Retinal pigment epithelial cell (primary cell): ENCODE results near the gene BRD8.
A peak's percentile ranks its signal among the peaks of the same experiment; 100 is the strongest.

Experiments
- DNase-seq: peaks from one replicate; pipeline ENCODE4 v3.0.0-alpha.2; 2010; ENCODE audit warnings: low read depth
- H3K4me3 ChIP-seq: 2 replicates; pipeline ENCODE4 v1.5.1; 2011; ENCODE audit warnings: mild to moderate bottlenecking, low read length, control low read depth, moderate library complexity
- CTCF ChIP-seq: conservative IDR thresholded peaks from 2 replicates; pipeline ENCODE4 v1.5.1; 2011; ENCODE audit warnings: low read depth, low read length, control low read depth, inconsistent platforms

Gene BRD8

DNA sequence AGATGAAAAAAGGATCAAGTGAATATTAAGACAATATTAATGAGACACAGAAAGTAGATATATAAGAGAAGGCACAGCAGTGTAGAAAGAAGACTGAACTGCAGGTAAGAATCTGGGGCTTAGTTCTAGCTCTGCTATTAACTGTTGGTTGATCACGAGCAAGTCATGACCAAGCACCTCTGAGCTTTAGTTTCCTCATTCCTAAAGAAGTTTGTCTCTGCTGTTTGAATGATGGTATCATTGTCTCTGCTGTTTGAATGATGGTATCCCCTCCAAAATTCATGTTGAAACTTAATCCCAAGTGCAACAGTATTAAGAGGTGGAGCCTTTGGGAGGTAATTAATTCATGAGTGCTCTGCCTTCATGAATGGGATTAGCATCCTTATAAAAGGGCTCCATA lies 36.7 kb downstream of the BRD8 start:
- no peak for DNase-seq
- no peak overlapping the region for H3K4me3 ChIP-seq
- no peak for TF ChIP-seq CTCF

- no peak for DNase-seq
- no peak for TF ChIP-seq CTCF
- H3K4me3 ChIP-seq: no peak overlapping the region
Measured at GRCh38 chr5:138140268-138140667, 38.2 kb downstream of the BRD8 start.

DNA sequence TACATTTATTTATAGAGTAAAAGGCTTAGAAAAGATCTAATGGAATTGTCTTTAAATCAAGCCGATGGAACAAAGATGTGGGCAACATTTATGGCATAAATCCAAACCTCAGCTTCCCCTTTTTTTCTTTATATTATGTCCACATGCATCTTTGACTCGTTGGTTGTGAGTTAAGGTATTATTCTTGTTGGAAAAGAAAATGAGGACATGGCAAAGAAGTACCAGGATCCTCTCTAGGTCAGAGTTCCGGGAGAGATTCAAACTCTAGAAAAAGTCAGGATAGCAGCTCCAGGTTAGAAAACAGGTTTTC lies 38.7 kb downstream of the BRD8 start:
- no peak for TF ChIP-seq CTCF
- no peak for DNase-seq
- peak overlapping the region; percentile 84 for H3K4me3 ChIP-seq

DNA sequence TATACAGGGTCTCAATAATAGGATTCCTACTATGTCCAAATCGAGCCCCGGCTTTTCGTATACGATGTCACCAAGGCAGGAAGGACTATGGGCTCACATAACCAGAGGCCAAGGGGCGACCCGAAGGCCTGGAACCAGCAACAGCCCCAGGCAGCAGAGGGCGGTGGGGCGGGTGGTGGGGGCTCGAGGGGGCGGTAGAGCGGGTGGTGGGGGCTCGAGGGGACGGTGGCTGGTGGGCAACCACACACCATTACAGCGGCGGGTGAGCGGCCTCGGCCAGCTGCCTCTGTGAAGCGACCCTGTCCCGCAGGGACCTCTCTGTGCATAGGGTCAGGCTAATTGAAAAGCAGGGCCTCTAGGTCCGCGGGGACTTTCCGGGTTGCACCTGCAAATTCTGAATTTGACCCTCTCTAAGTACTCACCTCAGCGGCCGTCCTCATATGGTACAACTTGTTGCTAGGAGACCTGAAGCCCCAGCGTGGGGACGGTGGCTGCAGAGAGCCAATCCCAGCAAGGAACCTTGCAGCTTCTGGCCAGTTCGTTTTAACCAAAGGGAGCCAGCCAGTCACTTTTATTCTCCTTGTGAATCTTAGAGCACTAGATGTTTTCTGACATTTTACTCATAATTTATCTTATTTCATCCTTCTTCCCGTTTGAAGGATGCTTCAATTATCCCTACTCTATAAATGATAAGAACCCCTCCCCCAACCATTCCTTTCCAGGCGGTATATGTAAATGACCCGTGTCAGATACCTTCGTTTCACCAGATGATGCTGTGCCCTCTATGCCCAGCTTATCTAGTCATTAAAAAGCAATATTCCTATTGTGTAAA lies 39.3 kb downstream of the BRD8 start, which contains the start of gene NME5:
NME5 (minus strand) TSS at position 480 of the 832 bp plus-strand sequence. CDS start 648 bp downstream, outside the sequence.
- DNase-seq: peak; percentile 30
- peak within 1 kb of the TSS; percentile 84 for H3K4me3 ChIP-seq
- no peak for TF ChIP-seq CTCF

DNA sequence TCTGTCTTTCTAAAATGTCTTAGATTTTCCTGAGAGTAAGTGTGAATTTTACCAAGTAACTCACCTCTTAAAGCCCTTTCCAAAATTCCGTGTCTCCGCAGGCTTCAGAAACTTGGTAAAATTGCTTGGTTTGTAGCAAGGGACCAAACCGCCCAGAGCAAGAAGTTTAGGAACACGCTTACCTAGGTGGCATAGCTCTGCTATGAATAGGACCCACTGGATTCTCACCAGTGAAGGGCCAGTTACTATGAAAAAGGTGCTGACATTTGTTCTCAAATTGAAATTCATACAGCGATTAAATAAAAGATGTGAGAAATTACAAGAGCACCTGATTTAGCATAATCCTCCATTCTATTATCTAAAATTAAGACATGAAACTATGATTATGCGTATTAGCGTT lies 45.9 kb downstream of the BRD8 start:
- no peak for DNase-seq
- TF ChIP-seq CTCF: no peak
- H3K4me3 ChIP-seq: no peak overlapping the region

GRCh38 chr5:138129347-138129746 lies 49.1 kb downstream of the BRD8 start:
- DNase-seq: no peak
- no peak for TF ChIP-seq CTCF
- no peak overlapping the region for H3K4me3 ChIP-seq

DNA sequence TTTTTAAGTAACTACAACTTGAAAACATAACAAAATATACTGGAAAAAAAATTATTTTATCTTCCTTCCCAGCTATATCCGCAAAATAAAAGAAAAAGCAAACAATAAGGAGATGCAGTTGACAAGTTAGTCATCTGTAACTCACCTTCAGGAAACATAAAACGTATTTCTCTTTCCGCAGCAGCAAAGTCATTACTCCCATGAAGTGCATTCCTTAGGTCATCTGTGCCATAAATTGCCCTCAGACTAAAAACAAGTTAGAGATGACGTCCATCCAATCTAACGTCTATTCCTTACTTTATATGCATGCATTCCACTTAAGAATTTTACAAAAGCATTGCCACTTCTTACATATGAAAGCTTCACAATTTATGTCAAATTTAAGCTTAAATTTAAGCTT lies 50.1 kb downstream of the BRD8 start:
- TF ChIP-seq CTCF: no peak
- DNase-seq: no peak
- H3K4me3 ChIP-seq: no peak overlapping the region
